ENCODE measurements around the gene CRLF2.
A peak's percentile ranks its signal among the peaks of the same experiment; 100 is the strongest.
"Not testable (repeated sequence)": the region's sequence is repeated elsewhere in the genome, so short reads cannot be mapped to it uniquely, and the experiment has no call there.

CRLF2 gene

DNA sequence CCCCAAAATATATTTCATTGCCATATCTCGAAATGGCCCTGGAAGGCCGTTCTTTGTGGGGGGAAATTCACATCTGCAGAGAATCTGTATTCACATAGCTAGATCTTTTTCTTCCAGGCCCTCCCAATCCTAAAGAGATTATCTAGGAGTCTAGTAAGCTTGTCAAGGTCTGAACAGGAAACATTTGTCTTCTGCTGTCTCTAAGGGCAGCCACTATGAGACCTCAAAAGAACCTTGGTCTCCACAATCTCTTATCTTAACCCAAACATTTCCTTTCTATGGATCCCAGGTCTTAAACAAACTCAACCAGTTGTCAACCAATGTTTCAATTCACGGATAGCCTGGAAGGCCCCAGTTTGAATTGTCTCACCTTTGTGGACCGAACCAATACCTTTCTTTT is 45.0 kb downstream of the CRLF2 start:
- no peak for DNase-seq (ENCODE audit: low spot score)

DNA sequence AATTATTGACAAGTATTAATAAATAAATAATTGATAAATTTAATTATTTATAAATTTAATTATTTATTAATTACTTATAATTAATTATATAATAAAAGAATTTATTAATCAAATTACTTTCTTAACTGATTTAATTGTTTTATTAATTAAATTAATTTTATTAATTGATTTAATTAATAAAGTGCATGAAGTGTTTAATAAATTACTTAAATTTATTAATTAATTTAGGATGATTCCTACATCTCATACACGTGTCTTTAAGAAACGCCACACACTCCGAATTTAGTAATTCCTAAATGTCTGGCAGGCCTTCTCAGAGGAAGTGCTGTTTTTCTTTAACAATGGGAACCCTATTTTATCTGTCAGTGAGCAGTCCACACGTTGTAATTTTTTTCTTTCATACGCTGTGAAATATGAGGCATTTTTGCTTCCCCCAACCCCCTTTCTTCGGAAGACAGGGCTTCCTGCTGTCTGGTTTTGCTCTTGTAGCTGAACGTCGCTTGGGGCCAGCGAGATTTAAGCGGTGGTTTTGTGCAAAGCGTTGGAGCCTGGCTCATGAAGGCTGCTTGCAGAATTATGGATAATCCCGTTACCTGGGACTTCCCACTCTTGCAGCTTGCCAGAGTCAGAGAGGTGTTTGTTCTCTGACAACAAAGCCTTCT is 46.8 kb downstream of the CRLF2 start:
- DNase-seq (ENCODE audit: low spot score): no peak

DNA sequence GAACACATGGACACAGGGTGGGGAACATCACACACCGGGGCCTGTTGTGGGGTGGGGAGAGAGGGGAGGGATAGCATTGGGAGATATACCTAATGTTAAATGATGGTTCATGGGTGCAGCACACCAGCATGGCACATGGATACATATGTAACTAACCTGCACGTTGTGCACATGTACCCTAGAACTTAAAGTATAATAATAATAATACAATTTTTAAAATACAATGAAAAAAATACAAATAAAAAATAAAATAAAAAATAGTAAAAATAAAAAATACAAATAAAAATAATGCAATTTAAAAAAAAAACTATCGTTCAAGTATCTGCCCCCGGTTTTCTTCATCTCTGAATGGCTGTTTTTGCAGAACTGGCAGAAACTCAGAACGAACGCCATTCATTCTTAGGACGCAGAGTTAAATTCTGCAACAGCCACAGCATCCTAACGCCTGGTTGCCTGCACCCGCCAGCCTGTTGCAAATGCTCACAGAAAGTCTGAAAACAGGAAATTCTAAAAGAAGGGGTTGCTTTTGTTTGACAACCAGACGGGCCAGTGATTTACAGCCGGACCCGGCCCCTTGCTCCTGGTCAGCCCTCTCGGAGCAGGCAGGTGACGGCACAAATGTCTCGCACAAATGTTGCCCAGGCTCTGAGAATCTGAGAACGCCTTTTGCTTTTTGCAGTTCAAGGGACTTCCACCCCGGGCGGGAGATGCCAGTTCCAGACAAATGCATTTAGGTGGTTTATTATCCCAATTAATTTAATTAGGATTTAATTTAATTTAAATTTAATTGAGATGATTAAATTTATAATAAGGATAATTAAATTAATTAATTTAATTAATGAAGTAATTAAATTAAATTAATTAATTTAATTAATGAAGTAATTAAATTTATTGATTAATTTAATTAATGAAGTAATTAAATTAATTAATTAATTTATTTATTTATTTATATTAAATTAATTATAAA is 47.8 kb downstream of the CRLF2 start:
- DNase-seq (ENCODE audit: low spot score): peak; percentile 15

DNA sequence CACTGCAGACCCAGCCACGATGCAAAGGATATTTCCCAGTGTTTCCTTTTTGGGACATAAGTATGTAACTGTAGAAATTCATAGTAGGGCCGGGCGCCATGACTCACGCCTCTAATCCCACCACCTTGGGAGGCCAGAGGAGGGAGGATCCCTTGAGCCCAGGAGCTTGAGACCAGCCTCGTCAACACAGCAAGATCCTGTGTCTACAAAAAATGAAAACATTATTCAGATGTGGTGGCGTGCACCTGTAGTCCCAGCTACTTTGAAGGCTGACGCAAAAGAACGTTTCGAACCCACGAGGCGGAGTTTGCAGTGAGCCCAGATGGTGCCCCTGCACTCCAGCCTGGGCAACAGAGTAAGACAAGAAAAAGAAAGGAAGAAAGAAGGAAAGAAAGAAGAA is 49.2 kb downstream of the CRLF2 start:
- no peak for DNase-seq (ENCODE audit: low spot score)

DNA sequence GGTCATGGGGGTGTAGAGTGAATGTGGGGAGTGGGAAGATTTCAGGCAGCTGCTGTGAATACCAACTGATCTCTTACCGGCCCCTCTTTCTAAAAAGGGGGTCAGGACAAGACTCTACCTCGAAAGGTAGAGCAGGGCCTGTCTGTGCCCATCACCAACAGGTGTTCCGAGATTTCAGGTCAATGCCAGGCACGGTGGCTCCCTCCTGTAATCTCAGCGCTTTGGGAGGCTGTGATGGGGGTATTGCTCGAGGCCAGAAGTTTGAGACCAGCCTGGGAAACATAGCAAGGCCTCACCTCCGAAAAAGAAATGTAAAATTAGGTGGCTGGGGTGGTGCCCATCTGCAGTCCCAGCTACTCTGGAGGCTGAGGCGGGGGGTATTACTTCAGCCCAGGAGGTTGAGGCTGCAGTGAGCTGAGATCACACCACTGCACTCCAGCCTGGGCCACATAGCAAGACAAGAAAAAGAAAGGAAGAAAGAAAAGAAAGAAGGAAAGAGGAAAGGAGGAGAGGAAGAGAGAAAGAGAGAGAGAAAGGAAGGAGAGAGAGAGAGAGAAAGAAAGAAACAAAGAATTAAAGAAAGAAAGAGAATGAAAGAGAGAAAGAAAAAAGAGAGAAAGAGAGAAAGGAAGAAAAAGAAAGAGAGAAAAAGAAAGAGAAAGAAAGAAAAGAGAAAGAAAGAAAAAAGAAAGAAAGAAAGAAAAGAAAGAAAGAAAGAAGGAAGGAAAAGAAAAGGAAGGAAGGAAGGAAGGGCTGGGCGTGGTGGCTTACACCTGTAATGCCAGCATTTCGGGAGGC is 50.1 kb downstream of the CRLF2 start:
- no peak for DNase-seq (ENCODE audit: low spot score)

DNA sequence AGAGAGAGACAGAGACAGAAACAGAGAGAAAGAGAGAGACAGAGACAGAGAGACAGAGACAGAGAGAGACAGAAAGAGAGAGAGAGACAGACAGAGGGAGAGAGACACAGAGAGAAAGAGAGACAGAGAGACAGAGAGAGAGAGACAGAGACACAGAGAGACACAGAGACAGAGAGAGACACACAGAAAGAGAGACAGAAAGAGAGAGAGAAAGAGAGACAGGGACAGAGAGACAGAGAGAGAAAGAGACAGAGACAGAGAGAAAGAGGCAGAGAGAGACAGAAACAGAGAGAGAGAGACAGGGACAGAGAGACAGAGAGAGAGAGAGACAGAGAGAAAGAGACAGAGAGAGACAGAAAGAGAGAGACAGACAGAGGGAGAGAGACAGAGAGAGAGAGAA is 52.9 kb downstream of the CRLF2 start:
- DNase-seq (ENCODE audit: low spot score): no peak

DNA sequence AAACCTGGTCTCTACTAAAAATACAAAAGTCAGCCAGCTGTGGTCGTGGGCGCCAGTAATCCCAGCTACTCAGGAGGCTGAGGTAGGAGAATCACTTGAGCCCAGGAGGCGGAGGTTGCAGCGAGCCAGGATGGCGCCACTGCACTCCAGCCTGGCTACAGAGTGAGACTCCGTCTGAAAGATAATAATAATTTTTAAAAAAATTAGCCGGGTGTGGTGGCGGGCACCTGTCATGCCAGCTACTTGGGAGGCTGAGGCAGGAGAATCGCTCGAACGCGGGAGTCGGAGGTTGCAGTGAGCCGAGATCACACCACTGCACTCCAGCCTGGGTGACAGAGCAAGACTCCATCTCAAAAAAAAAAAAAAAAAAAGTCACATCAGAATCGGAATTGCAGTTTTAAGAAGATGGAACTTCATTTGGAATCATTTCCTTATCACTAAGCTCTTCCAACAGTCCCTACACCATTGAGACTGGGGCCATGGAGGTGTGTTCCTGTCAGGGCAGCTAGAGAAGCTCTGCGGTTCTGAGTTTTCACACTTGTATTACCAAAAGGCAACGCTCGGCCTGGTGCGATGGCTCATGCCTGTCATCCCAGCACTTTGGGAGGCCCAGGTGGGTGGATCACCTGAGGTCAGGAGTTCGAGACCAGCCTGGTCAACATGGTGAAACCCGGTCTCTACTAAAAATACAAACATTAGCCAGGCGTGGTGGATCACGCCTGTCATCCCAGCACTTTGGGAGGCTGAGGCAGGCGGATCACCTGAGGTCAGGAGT is 55.6 kb downstream of the CRLF2 start:
- not testable (repeated sequence) for DNase-seq (ENCODE audit: low spot score)

DNA sequence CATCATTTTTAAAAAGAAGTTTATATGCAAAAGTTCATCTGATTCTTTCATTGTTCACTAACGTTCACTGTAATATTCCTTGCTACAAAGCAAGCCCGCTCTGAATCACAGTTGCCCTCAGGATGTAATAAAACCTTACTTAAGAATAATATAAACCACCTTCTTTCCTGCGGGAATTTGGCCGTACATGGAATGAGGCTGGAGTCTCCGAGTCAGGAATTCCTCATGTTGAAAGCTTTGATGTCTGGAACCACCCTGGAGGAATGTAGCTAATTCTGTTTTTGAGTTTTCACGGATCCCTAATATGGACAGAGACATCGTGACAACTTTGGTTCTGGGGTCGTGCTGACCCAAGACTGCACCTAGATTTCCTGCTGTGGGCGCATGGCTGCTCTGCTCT is 58.5 kb downstream of the CRLF2 start:
- DNase-seq (ENCODE audit: low spot score): no peak

DNA sequence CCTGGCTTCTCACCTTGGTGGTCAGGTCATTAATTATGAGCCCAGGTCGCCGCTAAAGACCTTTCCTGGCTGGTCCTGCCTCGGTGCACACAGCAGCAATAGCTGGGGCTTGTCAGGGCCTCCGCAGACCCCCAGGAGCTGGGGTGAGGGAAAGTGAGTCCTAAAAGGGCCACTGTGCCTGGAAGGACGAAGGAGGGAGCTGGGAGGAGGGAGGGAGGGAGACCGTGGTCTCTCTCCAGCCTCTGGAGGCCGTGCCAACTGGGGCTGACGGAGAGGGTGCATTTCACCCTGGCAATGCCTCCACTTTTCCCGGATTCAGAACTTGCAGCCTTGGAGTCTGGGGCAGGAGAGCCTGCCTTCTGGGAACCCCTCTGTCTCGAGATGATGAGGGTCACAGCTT is 60.4 kb downstream of the CRLF2 start:
- DNase-seq (ENCODE audit: low spot score): no peak

DNA sequence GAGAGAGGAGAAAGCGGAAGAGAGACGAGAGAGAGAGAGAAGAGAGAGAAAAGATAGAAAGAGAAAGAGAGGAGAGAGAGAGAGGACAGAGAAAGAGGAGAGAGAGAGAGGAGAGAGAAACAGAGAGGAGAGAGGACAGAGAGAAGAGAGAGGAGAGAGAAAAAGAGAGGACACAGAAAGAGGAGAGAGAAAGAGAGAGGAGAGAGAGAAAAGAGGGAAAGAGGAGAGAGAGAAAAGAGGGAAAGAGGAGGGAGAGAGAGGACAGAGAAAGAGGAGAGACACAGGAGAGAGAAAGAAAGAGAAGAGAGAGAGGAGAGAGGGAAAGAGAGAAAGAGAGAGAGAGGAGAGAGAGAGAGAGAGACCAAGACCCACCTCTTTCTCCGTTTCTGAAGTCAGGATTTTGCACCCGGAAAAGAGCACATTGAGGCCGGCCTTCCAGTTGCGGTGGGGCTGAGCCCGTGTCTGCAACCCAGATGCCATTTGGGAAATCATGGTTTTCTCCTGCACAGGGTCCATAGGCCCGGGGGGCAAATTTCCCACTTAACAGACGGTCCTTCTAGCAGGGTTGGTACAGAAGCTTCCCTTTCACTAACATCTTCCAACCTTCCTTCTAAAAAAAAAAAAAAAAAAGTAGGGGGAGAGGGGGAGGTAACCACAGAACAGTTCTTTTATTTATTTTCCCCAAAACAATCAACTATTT is 60.9 kb downstream of the CRLF2 start:
- DNase-seq (ENCODE audit: low spot score): no peak

DNA sequence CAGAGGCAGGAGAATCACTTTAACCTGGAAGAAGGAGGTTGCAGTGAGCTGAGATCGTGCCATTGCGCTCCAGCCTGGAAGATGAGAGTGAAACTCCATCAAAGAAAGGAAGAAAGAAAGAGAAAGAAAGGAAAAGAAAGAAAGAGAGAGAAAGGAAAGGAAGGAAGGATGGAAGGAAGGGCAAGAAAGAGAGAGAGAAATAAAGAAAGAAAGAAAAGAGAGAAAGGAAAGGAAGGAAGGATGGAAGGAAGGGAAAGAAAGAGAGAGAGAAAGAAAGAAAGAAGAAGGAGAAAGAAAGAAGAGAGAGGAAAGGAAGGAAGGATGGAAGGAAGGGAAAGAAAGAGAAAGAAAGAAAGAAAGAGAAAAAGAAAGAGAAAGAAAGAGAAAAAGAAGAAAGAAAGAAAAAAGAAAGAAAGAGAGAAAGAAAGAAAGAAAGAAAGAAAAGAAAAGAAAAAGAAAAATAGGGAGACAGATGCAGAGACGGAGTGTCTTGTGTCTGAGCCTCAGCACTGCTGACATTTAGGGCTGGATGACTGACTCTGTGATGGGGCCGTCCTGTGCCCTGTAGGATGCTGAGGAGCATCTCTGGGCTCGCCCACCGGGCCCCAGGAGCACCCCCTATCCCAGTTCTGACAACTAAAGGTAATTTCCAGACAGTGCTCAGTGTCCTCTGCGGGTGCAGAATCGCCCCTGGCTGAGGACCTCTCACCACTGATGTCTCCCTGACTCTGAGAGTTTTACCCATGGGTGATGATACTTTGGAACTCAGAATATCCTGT is 61.7 kb downstream of the CRLF2 start:
- DNase-seq (ENCODE audit: low spot score): no peak

DNA sequence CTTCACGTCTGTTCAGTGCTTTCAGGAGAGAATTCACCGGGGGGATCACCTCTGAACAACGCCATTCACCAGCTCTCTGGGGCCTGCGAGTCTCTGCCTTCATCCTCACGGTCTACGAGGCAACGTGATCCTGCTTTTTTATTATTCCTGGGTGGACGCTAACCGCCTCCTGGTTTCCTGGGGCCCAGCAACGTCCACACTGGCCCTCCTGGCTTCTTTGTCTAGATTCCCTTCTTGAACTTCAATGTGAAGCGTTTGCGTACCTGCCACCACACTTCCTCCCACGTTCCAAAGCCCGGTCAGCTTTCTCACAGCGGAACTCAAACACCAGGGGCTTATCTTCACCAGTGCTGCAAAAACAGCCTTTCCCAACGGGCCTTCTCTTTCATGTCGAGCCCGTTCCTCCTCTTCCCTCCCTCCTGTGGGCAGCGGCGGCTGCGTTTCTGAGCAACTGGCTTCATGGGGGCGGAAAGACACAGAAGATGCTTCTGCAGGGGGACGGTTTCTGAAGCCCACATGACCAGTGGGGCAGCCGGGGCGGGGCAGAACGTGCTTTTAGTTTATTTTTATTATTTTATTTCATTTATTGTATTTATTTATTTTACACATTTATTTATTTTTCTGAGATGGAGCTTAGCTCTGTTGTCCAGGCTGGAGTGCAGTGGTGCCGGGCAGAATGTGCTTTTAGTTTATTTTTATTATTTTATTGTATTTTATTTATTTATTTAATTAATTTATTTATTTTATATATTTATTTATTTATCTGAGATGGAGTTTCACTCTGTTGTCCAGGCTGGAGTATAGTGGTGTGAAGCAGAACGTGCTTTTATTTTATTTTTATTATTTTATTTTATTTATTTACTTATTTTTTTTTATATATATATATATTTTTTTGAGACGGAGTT is 64.6 kb downstream of the CRLF2 start:
- DNase-seq (ENCODE audit: low spot score): no peak

DNA sequence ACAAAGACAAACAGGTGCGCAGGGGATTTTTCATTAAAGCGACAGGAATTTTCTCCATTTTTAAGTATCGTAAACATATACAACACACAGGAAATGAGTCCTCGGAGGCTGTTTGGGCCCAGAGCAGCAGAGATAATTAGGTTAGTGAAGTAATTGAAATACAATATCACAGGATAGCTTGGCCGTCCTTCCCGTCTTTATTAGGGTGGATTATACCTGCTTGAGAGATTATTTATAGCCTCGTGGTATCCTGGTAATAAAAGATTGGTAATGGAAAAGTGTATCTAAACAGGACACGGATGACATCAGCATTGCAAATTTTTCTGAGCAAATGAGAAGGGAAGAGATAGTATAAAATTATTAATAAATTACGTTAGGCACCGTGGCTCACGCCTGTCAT is 68.2 kb downstream of the CRLF2 start:
- no peak for DNase-seq (ENCODE audit: low spot score)

Measured in AG08396 (cell line).